Spinal cord (tissue), 10 donors: ENCODE results near the gene AKAP12. TPM values are rescaled to one million over a fixed set of nuclear protein-coding genes. Genes with fewer than 3 reads are reported as not detected.
"Not testable (repeated sequence)": the region's sequence is repeated elsewhere in the genome, so short reads cannot be mapped to it uniquely, and the experiment has no call there.

Experiments used
- DNase-seq, 6 donors: peaks; one replicate each; pipeline versions ENCODE4 v3.0.0 to v3.0.0-alpha.2; 2013 to 2015; ENCODE audit warnings: low spot score in 6 of 6, low read depth in 4 of 6
- H3K27ac ChIP-seq: one replicate; pipeline ENCODE4 v1.5.1; 2013; ENCODE audit warnings: low read depth, low read length, control low read depth
- H3K27me3 ChIP-seq: one replicate; pipeline ENCODE4 v1.6.1; 2013; ENCODE audit warnings: low read length; ENCODE audit not compliant: control insufficient read depth, insufficient read depth
- H3K36me3 ChIP-seq: one replicate; pipeline ENCODE4 v1.6.1; 2013; ENCODE audit warnings: low read length; ENCODE audit not compliant: control insufficient read depth, insufficient read depth
- H3K4me1 ChIP-seq: one replicate; pipeline ENCODE4 v1.6.1; 2013; ENCODE audit warnings: low read length; ENCODE audit not compliant: control insufficient read depth, insufficient read depth
- H3K4me3 ChIP-seq: one replicate; pipeline ENCODE4 v1.5.1; 2013; ENCODE audit warnings: low read depth, low read length, control low read depth
- H3K9me3 ChIP-seq: one replicate; pipeline ENCODE4 v1.6.1; 2013; ENCODE audit warnings: low read length; ENCODE audit not compliant: control insufficient read depth, insufficient read depth
- WGBS: methylation state at CpG from one replicate; pipeline ENCODE4 v1.1.5; 2013; ENCODE audit warnings: missing lambda C conversion rate; ENCODE audit not compliant: insufficient coverage; 5-methylcytosine and 5-hydroxymethylcytosine counted together
- polyA plus RNA-seq, 2 donors: library from polyadenylated mRNA; unstranded; fragments of 120-200 nt; gene quantifications; one replicate each; pipeline ENCODE4 v1.2.1, GENCODE V29; 2013; ENCODE audit not compliant: insufficient read length in 2 of 2
- total RNA-seq, 2 donors: library from RNA; depleted of rRNA in 1 of 2; stranded (reverse); fragments of 120-200 nt in 1 of 2; fragments of >200 nt in 1 of 2; gene quantifications; one replicate each; pipeline versions ENCODE4 v1.2.3 to v1.2.4, GENCODE V29; 2013 to 2014
- donor health status: healthy.

AKAP12 gene
- total and polyA plus RNA-seq, 4 donors, result 94.8 to 292 (median 158) TPM

DNA sequence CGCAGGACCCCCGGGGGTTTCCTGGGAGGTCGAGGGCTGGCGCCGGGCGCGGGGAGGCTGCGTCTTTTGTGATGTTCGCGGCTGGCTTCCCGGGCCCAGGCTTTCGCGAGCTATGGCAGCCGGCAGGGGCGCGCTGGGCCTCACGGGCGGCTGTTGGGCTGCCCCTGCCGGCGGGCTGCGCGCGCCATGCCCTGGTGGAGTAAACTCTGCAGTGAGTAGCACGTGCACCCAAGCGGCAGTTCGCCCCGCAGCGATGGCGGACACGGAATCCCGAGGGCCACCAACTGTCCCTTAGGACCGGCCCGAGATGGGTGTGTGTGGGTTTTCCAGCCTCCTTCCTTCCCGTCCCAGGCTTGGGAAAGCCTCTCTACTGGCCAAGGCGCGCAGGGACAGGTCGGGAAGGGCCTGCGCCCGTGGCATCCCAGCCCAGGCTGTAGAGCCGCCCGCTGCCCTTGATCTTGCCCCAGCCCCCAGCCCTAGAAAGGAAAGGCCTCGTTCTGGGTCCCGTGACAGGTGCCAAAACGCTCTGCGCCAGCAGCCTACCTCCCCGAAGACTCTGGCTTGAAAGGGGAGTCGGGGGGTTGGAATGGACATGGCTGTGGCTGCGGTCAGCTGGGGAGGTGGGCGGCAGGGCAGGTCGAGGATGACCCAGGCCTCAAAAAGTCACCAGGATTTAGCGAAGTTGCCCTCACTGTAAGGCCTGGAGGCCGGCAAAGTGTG lies 101.9 kb downstream of the AKAP12 start:
- H3K9me3 ChIP-seq, result no peaks in the 10 kb centered on the region
- 96% methylated on average over 49 of the region's 52 CpGs for WGBS
- no peak overlapping the region for H3K27ac ChIP-seq
- H3K4me1 ChIP-seq, result no peaks in the 10 kb centered on the region
- peaks cover 9% of the 10 kb centered on the region for H3K36me3 ChIP-seq
- no peaks in the 10 kb centered on the region for H3K27me3 ChIP-seq
- DNase-seq, result no peak
- H3K4me3 ChIP-seq, result no peak overlapping the region

- H3K27ac ChIP-seq, H3K27me3 ChIP-seq, H3K9me3 ChIP-seq, H3K4me1 ChIP-seq, DNase-seq, H3K4me3 ChIP-seq, H3K36me3 ChIP-seq: not testable (repeated sequence)
- 100% methylated on average over 3 of the region's 10 CpGs for WGBS
Measured at GRCh38 chr6:151342750-151343149, 103.0 kb downstream of the AKAP12 start.

- H3K4me3 ChIP-seq, result no peak overlapping the region
- no peaks in the 10 kb centered on the region for H3K4me1 ChIP-seq
- DNase-seq, result no peak
- H3K27me3 ChIP-seq, result no peaks in the 10 kb centered on the region
- 93% methylated on average over 18 of the region's 19 CpGs for WGBS
- H3K27ac ChIP-seq, result no peak overlapping the region
- no peaks in the 10 kb centered on the region for H3K9me3 ChIP-seq
- peaks cover 35% of the 10 kb centered on the region for H3K36me3 ChIP-seq
Measured at GRCh38 chr6:151349651-151350270, 110.0 kb downstream of the AKAP12 start.

DNA sequence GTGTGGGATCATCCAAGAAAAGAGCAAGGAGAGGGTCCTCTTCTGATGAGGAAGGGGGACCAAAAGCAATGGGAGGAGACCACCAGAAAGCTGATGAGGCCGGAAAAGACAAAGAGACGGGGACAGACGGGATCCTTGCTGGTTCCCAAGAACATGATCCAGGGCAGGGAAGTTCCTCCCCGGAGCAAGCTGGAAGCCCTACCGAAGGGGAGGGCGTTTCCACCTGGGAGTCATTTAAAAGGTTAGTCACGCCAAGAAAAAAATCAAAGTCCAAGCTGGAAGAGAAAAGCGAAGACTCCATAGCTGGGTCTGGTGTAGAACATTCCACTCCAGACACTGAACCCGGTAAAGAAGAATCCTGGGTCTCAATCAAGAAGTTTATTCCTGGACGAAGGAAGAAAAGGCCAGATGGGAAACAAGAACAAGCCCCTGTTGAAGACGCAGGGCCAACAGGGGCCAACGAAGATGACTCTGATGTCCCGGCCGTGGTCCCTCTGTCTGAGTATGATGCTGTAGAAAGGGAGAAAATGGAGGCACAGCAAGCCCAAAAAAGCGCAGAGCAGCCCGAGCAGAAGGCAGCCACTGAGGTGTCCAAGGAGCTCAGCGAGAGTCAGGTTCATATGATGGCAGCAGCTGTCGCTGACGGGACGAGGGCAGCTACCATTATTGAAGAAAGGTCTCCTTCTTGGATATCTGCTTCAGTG lies 110.8 kb downstream of the AKAP12 start:
- 96% methylated on average over 20 of the region's 20 CpGs for WGBS
- Histone ChIP-seq H3K4me1 (no peaks in the 10 kb centered on the region), H3K27ac (no peak overlapping the region), H3K9me3 (no peaks in the 10 kb centered on the region), H3K27me3 (no peaks in the 10 kb centered on the region), H3K4me3 (no peak overlapping the region), H3K36me3 (peaks cover 35% of the 10 kb centered on the region)
- DNase-seq, result no peak

- Histone ChIP-seq H3K4me1 (no peaks in the 10 kb centered on the region), H3K4me3 (no peak overlapping the region), H3K27ac (no peak overlapping the region), H3K36me3 (peaks cover 35% of the 10 kb centered on the region), H3K27me3 (no peaks in the 10 kb centered on the region), H3K9me3 (no peaks in the 10 kb centered on the region)
- WGBS, result 78% methylated on average over 18 of the region's 18 CpGs
- DNase-seq, result no peak
Measured at GRCh38 chr6:151351146-151351700, 111.5 kb downstream of the AKAP12 start.

- H3K27me3 ChIP-seq, result no peaks in the 10 kb centered on the region
- no peaks in the 10 kb centered on the region for H3K4me1 ChIP-seq
- no peak overlapping the region for H3K27ac ChIP-seq
- peaks cover 35% of the 10 kb centered on the region for H3K36me3 ChIP-seq
- H3K4me3 ChIP-seq, result no peak overlapping the region
- 96% methylated on average over 6 of the region's 7 CpGs for WGBS
- no peaks in the 10 kb centered on the region for H3K9me3 ChIP-seq
- DNase-seq, result no peak
Measured at GRCh38 chr6:151351731-151352130, 112.0 kb downstream of the AKAP12 start.

GRCh38 chr6:151352410-151353396 lies 112.9 kb downstream of the AKAP12 start:
- 88% methylated on average over 15 of the region's 19 CpGs for WGBS
- Histone ChIP-seq H3K27ac (no peak overlapping the region), H3K36me3 (peaks cover 35% of the 10 kb centered on the region), H3K4me3 (no peak overlapping the region), H3K9me3 (no peaks in the 10 kb centered on the region), H3K4me1 (no peaks in the 10 kb centered on the region), H3K27me3 (no peaks in the 10 kb centered on the region)
- DNase-seq, result no peak

GRCh38 chr6:151353795-151354194 lies 114.0 kb downstream of the AKAP12 start:
- Histone ChIP-seq H3K36me3 (peaks cover 34% of the 10 kb centered on the region), H3K9me3 (no peaks in the 10 kb centered on the region), H3K4me3 (no peak overlapping the region), H3K4me1 (no peaks in the 10 kb centered on the region), H3K27me3 (no peaks in the 10 kb centered on the region), H3K27ac (no peak overlapping the region)
- WGBS, result 100% methylated on average over 3 of the region's 10 CpGs
- DNase-seq, result no peak

GRCh38 chr6:151356983-151357382 lies 117.2 kb downstream of the AKAP12 start:
- not testable (repeated sequence) for H3K4me3 ChIP-seq, H3K9me3 ChIP-seq, H3K27ac ChIP-seq, DNase-seq, H3K4me1 ChIP-seq, H3K27me3 ChIP-seq
- WGBS, result 92% methylated on average over 4 of the region's 6 CpGs
- H3K36me3 ChIP-seq, result peaks cover 11% of the 10 kb centered on the region
